H7 (cell line): Measurements from ENCODE around the gene WDR54. TPM values are rescaled to one million over a fixed set of nuclear protein-coding genes. Genes with fewer than 3 reads are reported as not detected.
A peak's percentile ranks its signal among the peaks of the same experiment; 100 is the strongest.
"Not testable (repeated sequence)": the region's sequence is repeated elsewhere in the genome, so short reads cannot be mapped to it uniquely, and the experiment has no call there.

Experiments
- DNase-seq: peaks from one replicate; pipeline ENCODE4 v3.0.0; 2012
- H3K27me3 ChIP-seq: 2 replicates; pipeline ENCODE4 v1.6.0; 2011; ENCODE audit warnings: mild to moderate bottlenecking, low read length; ENCODE audit not compliant: control insufficient read depth, insufficient read depth
- H3K36me3 ChIP-seq: replicated peaks from 2 replicates; pipeline ENCODE4 v1.5.1; 2011; ENCODE audit warnings: low read length; ENCODE audit not compliant: control insufficient read depth, insufficient read depth
- H3K4me3 ChIP-seq: 2 replicates; pipeline ENCODE4 v1.5.1; 2011; ENCODE audit warnings: low read depth, mild to moderate bottlenecking, control low read depth, low read length, moderate library complexity; ENCODE audit not compliant: insufficient read depth
- total RNA-seq: library from RNA; depleted of rRNA; stranded (reverse); fragments of >200 nt; shearing (Covaris generic); gene quantifications from 2 replicates; pipeline ENCODE4 v1.2.3, GENCODE V29; 2014

Gene WDR54
- total RNA-seq, 1 experiment from 2014 or later: 38.0 TPM

DNA sequence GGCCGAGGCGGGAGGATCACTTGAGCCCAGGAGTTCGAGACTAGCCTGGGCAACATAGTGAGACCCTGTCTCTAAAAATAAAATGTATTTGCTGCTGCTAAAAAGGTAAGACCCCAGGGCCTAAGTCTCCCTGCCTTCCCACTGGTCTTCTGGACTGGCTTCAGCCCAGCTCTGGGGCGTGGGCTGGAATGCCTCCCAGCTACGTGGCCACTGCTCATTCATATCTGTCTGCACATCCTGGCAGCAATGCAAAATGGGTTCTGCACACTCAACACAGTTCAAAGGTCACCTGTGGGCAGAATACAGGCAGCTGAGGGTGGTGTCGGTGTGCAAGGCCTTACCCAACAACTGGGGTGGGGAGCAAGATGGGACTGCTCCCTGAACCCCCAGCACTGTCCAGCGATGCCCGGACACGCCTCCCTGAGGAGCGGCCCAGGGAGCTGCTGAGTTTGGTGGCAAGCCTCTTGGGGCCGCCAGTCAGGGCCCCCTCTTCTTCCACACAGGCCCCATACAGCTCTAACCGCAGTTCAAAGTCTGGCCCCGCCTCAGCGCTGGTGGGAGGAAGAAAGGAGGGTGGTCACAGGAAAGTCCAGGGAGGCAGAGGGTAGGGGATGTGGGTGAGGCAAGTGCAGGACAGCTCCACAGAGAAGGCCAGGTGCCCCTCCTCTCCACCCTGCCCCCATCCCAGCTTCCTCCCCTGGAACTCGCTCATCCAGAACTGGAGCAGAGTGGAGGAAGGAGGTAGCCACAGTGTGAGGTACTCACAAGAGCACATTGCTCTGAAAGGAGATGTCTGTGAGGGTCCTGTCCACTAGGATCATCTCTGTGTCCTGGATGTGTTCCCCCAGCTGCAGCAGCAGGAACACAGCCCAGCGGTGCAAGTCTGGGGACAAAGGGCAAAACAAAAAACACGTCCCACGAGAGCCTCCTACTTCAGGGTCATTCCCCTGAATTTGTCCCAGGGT, 8.2 kb downstream of the WDR54 start:
- no peak for DNase-seq
- Histone ChIP-seq H3K27me3 (no peaks in the 10 kb centered on the region), H3K36me3 (peaks cover 49% of the 10 kb centered on the region)

DNA sequence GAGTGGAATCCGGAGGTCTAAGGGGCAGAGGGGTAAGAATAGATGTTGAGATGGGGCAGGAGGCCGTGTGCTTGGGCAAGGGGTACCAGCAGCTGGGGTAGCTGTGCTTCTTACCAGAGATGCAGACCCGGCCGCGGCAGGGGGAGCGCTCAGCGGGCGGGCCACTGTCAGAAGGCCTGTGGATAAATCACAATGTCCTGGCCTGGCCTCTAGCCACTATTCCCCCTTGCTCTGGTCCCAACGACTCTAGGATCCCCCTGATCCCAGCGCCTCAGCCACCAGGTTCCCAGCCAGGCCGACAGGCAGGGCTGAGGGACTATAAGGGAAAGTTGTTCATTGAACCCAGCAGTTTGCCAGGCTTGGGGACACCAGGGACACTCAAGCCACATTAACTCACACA, 9.0 kb downstream of the WDR54 start:
- peaks cover 49% of the 10 kb centered on the region for H3K36me3 ChIP-seq
- no peaks in the 10 kb centered on the region for H3K27me3 ChIP-seq

More for the DNA sequence above, 8.2 kb downstream of the WDR54 start:
- H3K4me3 ChIP-seq: no peak overlapping the region

DNA sequence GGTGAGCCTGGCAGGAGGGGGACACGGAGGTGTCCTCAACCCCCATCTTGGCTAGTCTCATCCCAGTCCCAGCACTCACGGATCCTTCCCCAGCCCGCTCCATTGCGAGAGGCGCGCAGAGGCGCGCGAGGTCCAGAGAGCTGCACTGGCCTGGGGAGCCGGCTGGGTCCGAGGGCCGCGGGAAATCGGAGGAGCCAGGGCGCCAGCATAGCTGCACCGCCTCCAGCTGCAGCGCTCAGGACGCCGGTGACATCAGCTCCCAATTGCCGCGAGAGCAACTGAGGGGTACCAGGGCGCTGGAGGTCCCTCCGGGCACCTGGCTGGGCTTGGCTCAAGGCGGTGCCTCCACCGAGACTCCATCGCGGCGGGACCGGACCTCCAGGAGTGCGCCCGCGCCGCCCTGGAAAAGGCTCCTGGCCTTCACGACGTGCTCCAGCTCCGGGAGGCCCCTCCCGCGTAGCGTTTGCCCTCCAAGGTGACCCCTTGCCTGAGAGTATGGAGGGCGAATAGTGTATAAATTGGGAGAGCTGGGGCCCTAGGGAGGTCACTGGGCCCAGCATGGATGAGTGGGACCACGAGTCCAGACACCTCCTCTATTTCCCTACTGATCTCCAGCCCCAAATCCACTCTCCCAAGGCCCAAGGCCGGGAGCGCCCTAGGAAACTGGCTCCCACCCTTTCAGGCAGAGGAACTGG, 14.7 kb downstream of the WDR54 start:
- H3K36me3 ChIP-seq: peaks cover 12% of the 10 kb centered on the region
- no peak overlapping the region for H3K4me3 ChIP-seq
- peak; percentile 67 for DNase-seq
- H3K27me3 ChIP-seq: no peaks in the 10 kb centered on the region

More for the DNA sequence above, 9.0 kb downstream of the WDR54 start:
- no peak for DNase-seq
- H3K4me3 ChIP-seq: no peak overlapping the region

DNA sequence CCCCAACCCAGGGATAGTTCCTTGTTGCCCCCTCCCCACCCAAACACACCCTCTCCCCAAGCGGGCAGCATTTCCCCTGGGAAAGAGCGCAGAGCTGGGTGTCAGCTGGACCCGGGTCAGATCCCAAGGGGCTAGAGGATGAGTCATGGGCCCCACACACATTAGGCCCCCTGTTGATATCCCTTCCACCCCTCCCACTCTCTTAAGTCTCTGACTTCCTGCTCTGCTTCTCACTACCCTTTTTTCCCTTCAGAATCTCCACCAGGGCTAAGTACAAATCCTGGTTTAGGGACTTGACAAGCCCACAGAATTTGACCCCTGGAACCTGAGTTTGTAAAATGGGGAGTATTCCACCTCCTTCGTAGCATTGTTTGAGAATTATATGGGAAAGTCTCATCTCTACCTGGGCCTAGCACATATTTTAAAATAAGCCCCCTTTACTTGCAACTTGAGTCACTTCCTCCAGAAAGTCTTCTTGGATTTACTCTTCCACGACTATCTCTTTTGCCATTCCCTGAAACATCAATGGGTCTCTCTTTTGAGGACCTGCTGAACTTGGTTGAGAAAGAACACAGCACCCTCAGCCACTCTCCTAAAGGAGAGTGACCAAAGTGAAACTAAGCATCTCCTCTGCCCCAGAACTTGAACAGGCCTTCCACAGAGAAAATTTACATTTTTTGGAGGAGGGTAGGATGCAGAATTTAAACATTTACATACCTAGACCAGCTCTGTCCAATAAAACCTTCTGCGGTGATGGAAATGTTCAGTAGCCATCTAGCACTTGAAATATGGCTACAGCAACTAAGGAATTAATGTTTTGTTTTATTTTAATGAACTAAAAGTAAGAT, 15.5 kb downstream of the WDR54 start:
- peak; percentile 84 for DNase-seq
- peaks cover 6% of the 10 kb centered on the region for H3K36me3 ChIP-seq
- no peaks in the 10 kb centered on the region for H3K27me3 ChIP-seq
- no peak overlapping the region for H3K4me3 ChIP-seq

DNA sequence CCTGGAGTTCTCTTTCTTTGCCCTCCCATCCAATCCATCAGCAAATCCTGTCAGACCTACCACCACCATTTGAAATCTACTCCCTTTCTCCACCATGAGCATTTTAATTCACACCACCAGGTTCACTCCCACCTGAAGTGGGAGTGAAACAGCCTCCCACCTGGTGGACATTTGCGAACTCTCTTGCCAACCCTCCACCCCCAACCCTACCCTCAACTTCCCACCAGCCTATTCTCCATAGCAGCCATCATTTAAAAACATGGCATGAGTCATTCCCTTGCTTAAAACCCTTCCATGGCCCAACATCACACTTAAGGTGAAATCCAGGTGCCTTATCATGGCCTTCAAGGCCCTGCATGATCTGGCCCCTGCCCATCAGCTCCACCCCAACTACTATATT, 16.7 kb downstream of the WDR54 start:
- H3K27me3 ChIP-seq: no peaks in the 10 kb centered on the region
- DNase-seq: peak; percentile 36
- H3K4me3 ChIP-seq: no peak overlapping the region
- H3K36me3 ChIP-seq: peaks cover 2% of the 10 kb centered on the region

DNA sequence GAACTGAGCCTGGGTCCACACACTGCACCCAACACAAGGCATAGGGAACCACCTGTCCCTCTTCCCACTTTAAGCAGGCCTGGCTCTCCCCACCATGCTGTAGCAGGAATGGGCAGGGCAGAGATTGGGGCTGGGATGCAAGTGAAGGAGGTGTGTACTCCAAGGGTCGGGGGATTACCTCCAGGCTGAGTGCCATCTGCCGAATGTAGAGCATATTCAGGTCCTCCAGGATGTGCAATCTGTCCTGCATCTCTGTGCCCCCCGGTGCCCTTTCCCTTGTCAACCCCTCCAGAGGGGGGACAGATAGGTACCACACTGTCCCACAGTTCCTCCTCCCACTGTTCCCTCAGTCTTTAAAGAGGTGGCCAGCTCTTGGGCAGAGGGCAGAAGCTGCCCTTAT, 17.8 kb downstream of the WDR54 start:
- Histone ChIP-seq H3K27me3 (no peaks in the 10 kb centered on the region; the same call in 1 of the 2 replicates), H3K4me3 (no peak overlapping the region), H3K36me3 (peaks cover 2% of the 10 kb centered on the region)
- DNase-seq: peak; percentile 31

DNA sequence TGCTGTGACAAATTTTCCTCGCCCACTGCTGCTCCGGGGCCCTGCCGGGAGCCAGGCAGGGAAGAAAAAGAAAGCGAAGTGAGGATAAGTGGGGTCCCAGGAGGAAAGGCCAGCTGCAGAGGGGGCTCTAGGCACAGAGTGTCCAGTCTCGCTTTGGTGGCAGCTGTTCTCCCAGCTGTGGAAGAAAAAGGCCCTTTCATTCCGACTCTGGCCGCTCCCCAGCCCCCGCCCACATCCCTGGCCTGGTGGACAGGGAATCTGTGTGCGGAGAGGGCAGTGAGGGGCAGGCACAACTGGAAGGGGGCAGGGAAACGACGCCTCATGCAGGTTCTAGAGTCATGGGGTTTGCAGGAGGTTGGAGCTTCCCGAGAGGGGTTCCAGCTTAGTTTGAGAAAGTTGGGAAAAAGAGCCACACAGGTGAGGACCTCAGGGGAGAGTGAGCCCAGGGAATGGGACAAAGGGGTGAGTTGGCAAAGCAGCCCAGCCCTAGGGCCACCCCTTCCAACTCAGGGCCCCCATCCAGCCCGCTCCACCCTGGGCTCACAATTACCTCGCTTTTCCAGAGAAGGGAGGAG, 18.4 kb downstream of the WDR54 start:
- H3K27me3 ChIP-seq: no peaks in the 10 kb centered on the region; the same call in 1 of the 2 replicates
- H3K4me3 ChIP-seq: peak overlapping the region; percentile 98
- peaks cover 2% of the 10 kb centered on the region for H3K36me3 ChIP-seq
- DNase-seq: peak; percentile 69

DNA sequence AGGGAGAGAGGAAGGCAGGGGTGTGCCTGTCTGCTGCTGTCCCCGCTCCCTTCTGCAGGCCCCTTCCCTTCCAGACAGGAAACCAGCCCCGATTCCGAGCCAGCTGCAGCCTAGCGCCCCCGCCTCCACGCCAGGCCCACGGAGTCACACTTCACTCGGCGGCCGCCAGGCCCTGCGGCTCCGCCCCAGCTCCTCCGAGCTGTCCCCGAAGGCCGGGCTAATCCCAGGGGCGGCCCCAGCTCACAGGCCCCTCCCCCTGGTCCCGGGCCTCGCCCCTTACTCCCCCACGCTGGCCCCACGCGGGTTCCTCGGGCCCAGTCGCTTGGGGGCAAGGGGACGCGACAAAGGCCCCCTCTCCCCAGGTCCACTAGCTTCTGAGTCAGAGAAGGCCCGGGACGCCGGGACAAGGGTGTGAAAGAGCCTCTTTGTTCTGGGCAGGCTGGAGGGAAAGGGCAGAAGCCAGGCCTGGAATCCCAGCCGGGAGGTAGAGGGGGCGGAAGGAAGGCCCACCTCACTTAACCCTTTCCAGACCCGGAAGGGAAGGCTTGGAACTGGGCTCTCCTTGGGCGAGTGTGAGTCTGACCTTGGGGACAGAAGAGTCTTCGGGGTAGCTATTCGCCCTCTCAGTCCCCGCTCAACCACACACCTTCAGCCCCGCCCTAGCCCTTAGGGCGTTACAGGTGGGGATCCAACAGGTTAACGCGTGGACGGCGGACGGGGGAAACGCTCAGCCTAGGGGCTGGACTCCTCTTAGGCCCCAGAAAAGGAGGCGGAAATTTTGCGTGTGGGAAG, 19.0 kb downstream of the WDR54 start:
- no peaks in the 10 kb centered on the region; the same call in 1 of the 2 replicates for H3K27me3 ChIP-seq
- peaks cover 2% of the 10 kb centered on the region for H3K36me3 ChIP-seq
- peak; percentile 99 for DNase-seq
- H3K4me3 ChIP-seq: peak overlapping the region; percentile 98

DNA sequence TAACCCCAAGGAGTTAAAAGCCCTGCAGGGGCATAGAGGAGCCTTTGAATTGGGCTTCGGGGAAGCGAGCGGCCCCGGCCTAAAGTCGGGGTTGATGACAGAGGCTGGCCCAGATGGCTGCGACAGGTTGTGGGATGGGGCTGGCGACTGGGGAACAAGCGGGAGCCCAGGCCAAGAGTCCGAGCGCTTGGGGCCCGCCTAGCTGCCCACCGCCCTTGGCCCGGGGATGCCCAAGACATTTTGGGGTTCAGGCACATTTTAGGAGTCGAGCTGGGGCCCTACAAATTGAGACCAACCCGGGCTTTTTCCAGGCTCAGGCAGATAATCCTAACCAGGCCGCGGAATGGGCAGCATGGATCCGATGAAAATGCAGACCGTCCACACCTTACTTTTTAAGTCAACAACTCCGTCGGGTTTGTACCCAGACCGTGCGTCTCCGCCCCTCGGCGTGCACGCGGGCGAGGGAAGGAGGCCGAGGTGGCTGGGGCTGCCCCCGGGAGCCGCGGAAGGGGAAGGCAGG, 19.7 kb downstream of the WDR54 start:
- Histone ChIP-seq H3K27me3 (no peaks in the 10 kb centered on the region; the same call in 1 of the 2 replicates), H3K4me3 (peak overlapping the region; percentile 98), H3K36me3 (peaks cover 2% of the 10 kb centered on the region)
- peak; percentile 76 for DNase-seq

DNA sequence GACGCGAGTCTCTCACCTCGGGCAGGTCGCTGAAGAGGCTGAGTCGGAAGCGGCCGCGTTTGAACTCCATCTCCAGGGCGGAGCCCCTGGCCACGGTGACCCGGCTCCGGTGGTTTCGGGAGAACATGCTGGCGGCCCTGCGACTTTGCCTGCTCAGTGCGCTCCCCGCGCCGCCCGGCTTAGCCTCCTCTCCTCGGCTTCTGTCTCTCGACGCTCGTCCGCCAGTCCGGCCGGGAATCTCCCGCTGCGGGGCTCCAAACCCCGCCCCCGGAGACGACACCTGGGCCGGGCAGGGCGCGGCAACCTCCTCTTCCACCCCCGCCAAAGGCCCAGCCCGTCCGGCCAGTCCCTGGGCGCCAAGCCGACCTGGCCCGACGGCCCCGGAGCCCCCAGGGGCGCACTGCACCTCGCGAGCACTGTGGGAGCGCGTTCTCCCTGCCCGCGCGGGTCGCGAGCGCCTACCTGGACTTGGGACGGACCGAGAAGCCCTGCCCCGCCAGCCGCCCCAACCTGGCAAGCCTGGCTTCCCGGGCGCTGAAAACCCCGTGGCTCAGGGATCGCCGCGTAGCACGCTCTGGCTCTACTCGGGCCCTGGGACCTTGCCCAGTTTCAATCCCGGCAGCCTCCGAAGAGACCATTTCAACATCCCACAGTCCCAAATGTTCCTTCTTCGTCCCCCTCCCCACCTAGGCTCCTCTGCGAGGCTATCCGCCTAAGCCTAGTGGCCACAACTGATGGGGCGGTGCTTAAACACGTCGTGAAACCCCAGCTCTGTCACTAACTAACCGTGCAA, 20.4 kb downstream of the WDR54 start, which contains the start of gene RTKN:
RTKN (minus strand) TSS at position 248 of the 793 bp plus-strand sequence; CDS start at position 127, 121 bp downstream.
- peak; percentile 97 for DNase-seq
- Histone ChIP-seq H3K36me3 (peaks cover 2% of the 10 kb centered on the region), H3K4me3 (peak within 1 kb of the TSS; percentile 98), H3K27me3 (no peaks in the 10 kb centered on the region; the same call in 1 of the 2 replicates)

DNA sequence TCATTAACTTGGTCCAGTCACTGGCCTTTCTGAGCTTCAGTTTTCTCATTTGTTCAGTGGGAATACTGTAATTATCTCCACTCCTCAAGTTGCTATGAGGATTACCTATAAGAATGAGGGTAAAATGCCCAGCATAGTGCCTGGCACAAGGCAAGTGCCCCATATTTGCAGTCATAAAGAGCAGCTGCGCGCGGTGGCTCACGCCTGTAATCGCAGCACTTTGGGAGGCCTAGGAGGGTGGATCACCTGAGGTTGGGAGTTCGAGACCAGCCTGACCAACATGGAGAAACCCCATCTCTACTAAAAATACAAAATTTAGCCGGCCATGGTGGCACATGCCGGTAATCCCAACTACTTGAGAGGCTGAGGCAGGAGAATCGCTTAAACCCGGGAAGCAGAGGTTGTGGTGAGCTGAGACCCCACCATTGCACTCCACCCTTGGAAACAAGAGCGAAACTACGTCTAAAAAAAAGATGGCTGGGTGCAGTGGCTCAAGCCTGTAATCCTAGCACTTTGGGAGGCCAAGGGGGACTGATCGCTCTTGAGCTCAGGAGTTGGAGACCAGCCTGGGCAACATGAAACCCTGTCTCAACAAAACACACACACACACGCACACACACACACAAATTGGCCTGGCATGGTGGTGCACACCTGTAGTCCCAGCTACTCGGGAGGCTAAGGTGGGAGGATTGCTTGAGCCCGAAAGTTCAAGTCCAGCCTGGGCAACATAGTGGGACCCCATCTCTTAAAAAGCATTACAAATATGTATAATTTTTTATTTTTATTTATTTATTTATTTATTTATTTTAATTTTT, 21.2 kb downstream of the WDR54 start:
- DNase-seq, H3K36me3 ChIP-seq, H3K27me3 ChIP-seq: not testable (repeated sequence)
- peak overlapping the region; percentile 98 for H3K4me3 ChIP-seq
